NCI-H1048 (cell line): ENCODE measurements around the gene SELENOT.
"Not testable (repeated sequence)": the region's sequence is repeated elsewhere in the genome, so short reads cannot be mapped to it uniquely, and the experiment has no call there.

Experiments
- DNase-seq: peaks from one replicate; lab custom pipeline; 2025; lab: John Stamatoyannopoulos, UW

Gene SELENOT

DNA sequence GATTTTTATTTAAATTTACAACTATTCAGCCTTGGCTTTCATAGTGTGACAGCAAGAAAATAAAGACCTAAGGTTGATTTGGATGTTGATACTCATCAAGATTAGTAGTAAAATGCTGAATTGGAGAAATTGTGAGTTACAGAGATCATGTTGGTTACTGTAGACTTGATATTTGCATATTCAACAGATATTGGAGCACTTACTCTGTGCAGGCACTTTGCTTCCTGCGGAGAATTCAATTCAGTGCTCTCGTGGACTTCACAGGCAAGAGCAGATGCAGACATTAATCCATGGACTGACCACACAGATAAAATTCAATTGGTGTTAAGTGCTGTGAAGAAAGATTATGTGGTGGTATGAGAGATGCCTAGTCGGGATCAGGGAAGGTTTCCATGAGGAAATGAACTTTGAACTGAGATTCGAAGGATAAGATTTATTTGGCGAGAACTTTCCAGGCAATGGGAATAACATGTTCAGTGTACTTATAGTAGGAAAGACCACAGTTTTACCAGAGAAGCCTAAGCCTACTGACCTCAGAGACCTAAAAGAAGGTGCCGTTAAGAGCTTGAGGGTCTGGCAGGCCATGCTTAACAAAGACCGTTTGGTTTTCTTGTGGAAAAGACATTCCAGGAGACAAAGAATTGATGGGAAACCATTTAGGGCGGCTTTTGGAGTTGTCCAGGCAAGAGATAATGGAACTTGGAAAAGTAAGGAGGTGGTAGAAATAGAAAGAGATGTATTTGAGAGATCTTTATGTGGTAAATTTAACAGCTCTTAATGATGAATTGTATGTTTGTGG lies 4.3 kb downstream of the SELENOT start:
- peak; percentile 11 for DNase-seq

- DNase-seq: no peak
These were observed 6.9 kb downstream of the SELENOT start for GRCh38 chr3:150609988-150610387.

GRCh38 chr3:150610785-150611184 lies 7.7 kb downstream of the SELENOT start:
- no peak for DNase-seq

DNA sequence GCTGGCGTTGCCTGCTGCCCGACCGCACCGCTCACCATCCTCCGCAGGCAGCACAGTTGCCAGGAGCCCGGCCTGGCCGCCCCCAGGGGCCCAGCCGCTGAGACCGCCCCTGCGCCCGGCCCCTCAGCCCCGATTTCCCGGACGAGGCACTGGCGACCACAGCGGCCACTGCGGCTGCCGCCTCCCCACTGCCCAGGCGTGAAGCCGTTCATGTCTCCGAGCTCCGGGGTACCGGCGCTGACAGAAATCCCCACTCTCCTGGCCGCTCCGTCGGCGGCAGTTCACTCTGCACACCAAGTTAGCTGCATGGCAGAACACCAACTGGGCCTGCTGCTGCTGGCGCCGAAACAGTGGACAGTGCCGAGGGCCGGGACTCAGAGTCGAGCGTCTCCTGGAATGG lies 8.5 kb downstream of the SELENOT start:
- DNase-seq: no peak

- DNase-seq: no peak
These were observed 9.4 kb downstream of the SELENOT start for GRCh38 chr3:150612494-150612893.

GRCh38 chr3:150613034-150613433 lies 9.9 kb downstream of the SELENOT start:
- no peak for DNase-seq

- DNase-seq: no peak
These were observed 10.8 kb downstream of the SELENOT start for GRCh38 chr3:150613709-150614480.

GRCh38 chr3:150620002-150620689 lies 17.0 kb downstream of the SELENOT start:
- no peak for DNase-seq

DNA sequence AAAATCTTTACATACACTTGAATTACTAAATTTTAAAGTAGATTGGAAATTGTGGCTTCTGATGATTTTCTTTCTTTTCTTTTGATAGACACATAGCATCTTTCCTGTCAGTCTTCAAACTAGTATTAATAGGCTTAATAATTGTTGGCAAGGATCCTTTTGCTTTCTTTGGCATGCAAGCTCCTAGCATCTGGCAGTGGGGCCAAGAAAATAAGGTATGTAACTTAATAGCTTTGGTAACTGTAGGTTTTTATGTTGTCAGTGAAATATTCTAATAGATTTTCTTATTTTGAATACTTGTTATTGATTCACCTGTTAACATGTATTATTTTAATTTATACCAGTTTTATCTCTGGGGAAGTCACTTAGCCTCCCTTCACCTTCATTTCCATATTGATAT lies 19.8 kb downstream of the SELENOT start:
- DNase-seq: not testable (repeated sequence)

- DNase-seq: no peak
These were observed 20.8 kb downstream of the SELENOT start for GRCh38 chr3:150623945-150624344.

DNA sequence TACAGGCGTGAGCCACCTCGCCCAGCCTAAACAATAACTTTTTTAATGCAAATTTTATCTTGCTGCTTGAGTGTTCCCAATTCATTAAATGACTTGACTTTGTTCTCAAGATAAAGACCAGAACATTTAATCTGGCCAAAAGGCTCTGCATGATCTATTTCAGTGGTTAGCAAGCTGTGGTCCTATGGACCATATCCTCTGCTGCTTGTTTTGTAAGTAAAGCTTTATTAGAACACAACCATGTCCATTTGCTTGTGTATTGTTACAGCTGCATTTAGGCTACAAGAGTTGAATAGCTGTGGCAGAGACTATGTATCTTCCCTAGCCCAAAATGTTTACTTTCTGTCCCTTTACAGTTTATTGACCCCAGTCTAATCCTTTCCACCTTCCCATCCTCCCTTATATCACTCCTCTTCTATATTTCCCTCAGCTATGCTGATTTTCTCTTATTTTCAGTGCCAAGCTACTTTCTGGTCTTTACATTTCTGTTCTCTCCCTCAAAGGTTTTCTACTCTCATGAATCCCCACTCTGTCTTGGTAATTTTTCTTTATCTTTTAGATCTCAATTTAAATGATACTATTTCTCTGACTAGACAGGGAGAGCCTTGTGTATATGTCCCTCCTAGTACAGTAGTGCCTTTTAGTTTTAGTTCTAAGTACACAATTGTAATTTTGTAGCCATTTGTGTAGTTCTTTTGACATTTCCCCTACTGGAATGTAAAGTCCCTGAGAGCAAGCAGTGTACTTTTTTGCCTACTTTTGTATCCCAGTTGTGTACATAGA lies 23.2 kb downstream of the SELENOT start:
- no peak for DNase-seq

- no peak for DNase-seq
These were observed 24.4 kb downstream of the SELENOT start for GRCh38 chr3:150627557-150627956.

- DNase-seq: no peak
These were observed 28.5 kb downstream of the SELENOT start for GRCh38 chr3:150631515-150632221.

- no peak for DNase-seq
These were observed 32.0 kb downstream of the SELENOT start for GRCh38 chr3:150635076-150635475.

GRCh38 chr3:150635526-150635925 lies 32.4 kb downstream of the SELENOT start:
- no peak for DNase-seq

- no peak for DNase-seq
These were observed 33.1 kb downstream of the SELENOT start for GRCh38 chr3:150636258-150636657.

GRCh38 chr3:150639262-150639661 lies 36.1 kb downstream of the SELENOT start:
- DNase-seq: no peak

- no peak for DNase-seq
These were observed 37.1 kb downstream of the SELENOT start for GRCh38 chr3:150640256-150640655.

DNA sequence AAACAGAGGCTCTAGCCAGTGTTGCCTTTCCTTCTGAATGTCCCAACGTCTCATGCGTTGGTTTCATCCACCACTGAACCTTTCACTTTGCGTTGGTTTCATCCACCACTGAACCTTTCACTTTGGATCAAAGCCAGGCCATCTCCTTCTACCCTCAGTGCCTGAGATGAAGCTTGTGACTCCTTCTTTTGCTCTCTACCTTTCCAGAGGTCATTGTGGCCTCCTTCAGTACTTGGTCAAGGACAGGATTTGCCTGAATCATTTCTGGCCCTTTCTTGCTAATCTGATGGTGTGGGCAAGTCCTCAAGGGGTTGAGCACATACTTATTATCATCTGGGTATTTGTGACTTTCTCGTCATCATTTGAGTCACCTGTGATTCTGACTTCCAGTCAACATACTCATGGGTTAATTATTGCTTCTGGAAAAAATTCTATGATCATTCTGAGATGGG lies 50.0 kb downstream of the SELENOT start:
- DNase-seq: no peak

- no peak for DNase-seq
These were observed 53.2 kb downstream of the SELENOT start for GRCh38 chr3:150656316-150656715.
